ENCODE measurements around the gene NIT2.

NIT2 gene

DNA sequence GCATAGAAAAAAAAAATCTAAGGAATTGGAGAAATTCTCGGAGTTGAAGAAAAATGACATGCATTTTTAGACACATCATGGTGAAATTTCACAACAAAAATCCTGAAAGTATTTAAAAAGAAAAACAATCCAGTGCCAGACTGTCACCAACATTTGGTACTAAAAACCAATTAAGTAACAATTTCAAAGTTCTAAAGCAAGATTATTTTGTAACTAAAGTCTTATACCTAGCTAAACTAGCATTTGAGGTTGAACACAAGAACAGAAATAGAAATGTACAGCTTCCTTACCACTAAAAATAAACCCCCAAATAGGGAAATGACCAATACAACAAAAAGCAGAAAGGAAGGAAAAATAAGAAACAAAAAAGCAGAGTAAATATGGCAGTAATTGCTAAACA is 54.5 kb downstream of the NIT2 start:
- no peak overlapping the region for H3K4me3 ChIP-seq (ENCODE audit: low read length)
- TF ChIP-seq, protein P1, sequence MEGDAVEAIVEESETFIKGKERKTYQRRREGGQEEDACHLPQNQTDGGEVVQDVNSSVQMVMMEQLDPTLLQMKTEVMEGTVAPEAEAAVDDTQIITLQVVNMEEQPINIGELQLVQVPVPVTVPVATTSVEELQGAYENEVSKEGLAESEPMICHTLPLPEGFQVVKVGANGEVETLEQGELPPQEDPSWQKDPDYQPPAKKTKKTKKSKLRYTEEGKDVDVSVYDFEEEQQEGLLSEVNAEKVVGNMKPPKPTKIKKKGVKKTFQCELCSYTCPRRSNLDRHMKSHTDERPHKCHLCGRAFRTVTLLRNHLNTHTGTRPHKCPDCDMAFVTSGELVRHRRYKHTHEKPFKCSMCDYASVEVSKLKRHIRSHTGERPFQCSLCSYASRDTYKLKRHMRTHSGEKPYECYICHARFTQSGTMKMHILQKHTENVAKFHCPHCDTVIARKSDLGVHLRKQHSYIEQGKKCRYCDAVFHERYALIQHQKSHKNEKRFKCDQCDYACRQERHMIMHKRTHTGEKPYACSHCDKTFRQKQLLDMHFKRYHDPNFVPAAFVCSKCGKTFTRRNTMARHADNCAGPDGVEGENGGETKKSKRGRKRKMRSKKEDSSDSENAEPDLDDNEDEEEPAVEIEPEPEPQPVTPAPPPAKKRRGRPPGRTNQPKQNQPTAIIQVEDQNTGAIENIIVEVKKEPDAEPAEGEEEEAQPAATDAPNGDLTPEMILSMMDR (IDR thresholded peaks at IDR 0.05; ENCODE audit: insufficient read depth, low read depth, low read length, missing control alignments), result no peak
- no peak for DNase-seq (ENCODE audit: low read depth)

DNA sequence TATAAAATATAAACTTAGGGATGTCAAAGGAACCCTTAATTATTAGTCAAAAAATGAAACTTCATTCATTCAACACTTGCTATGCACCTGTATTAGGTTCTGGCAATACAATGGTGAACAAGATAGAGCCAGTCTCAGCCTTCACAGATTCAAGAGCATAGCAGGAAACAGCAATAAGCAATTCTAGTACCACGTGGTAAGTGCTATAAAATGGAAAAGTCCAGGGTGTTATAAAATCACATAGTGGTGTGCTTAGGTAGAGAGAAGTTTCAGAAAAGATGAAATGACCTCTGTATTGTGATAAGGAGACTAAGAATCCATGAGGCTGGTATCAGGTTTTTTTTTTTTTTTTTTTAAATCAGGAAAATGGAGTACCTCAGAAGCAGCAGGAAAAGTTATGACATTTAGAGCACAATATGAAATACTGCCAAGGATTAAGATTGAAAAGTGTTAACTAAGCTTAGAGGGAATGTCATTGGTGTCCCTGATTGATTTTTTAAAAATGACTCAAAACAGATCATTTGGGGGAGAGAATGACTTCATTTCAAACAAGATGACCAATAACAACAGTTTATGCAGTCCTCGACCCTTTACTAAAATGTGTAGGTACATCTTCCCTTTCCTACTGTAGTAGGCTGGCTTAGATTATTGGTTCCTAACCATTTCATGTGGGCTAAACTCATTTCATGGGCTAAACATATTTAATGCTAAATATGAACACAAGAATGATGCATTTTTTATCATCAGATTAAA is 61.3 kb downstream of the NIT2 start:
- no peak for DNase-seq (ENCODE audit: low read depth)
- H3K4me3 ChIP-seq (ENCODE audit: low read length), result no peak overlapping the region
- TF ChIP-seq, protein P1 (IDR thresholded peaks at IDR 0.05; ENCODE audit: insufficient read depth, low read depth, low read length, missing control alignments), result no peak

DNA sequence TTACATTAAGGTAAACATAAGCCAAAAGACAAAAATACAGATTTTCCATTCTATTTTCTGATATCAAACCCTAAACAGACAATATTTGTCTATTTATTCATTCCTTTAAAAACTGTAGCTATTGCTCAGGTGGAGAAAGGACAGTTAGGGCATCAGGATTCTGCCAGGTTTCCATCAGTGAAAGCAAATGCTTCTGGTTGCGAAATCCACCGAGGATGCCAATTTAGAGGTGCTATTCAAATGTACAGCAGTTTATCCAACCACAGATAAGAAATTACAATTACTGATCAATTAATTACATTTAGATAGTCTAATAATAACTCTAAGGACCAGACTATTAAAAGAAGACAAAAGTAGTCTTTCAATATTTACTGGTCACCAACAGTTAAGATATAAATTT is 62.4 kb downstream of the NIT2 start:
- H3K4me3 ChIP-seq (ENCODE audit: low read length), result no peak overlapping the region

DNA sequence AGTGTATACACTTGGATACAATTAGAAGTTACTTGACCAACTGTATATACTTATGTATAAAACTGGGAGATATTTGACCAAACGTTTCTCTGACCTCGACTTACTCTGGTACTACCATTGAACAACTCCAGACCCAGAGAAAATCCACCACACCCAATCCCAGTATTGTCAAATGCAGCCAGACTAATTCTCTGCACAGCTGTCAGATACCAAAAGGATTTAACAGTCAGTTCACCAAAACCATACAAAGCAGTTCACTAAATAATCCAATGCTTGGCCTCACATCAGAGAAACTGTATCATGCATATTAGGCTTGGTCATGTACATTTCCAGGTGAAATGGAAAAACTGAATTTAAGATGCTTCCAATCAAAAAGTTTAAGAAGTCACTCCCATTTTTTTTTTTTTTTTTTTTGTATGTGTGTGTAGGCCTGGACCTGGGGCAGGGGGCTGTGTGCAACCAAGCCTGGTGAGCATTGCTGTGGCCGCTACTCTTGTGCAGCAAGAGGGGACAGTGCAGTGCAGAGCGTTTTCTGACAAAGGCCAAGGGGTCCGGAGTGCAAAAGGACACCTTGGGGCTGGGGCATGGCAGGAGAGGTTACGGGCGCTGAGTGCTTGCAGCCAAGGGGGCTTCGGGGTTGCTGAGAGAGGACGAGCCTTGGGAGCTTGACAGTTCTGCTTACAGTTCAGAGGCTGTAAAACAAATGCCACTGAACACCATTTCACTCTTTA is 64.9 kb downstream of the NIT2 start:
- H3K4me3 ChIP-seq (ENCODE audit: low read length), result peak overlapping the region; percentile 93
- TF ChIP-seq, protein P1 (IDR thresholded peaks at IDR 0.05; ENCODE audit: insufficient read depth, low read depth, low read length, missing control alignments), result no peak
- no peak for DNase-seq (ENCODE audit: low read depth)

More for the DNA sequence above, 62.4 kb downstream of the NIT2 start:
- DNase-seq (ENCODE audit: low read depth), result peak; percentile 22
- TF ChIP-seq, protein P1 (IDR thresholded peaks at IDR 0.05; ENCODE audit: insufficient read depth, low read depth, low read length, missing control alignments), result no peak

DNA sequence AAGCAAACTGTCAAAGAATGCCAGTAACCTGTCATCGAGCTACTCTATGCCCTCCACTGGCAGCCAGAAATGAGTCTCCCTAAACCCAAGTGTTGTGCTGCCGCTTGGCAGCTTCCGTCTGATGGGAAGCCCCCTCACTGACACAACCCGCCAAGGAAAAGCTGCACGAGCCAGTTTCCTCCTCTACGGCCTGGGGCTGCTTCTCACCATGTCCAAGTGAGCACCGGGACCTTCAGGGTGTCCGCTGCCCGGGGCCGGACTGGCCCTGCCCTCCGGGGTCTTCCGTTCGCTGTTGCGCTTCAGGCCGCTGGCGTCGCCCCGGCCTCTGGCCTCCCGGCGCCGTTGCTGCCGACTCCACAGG is 65.8 kb downstream of the NIT2 start:
- TF ChIP-seq, protein P1 (IDR thresholded peaks at IDR 0.05; ENCODE audit: insufficient read depth, low read depth, low read length, missing control alignments), result no peak
- peak; percentile 29 for DNase-seq (ENCODE audit: low read depth)

DNA sequence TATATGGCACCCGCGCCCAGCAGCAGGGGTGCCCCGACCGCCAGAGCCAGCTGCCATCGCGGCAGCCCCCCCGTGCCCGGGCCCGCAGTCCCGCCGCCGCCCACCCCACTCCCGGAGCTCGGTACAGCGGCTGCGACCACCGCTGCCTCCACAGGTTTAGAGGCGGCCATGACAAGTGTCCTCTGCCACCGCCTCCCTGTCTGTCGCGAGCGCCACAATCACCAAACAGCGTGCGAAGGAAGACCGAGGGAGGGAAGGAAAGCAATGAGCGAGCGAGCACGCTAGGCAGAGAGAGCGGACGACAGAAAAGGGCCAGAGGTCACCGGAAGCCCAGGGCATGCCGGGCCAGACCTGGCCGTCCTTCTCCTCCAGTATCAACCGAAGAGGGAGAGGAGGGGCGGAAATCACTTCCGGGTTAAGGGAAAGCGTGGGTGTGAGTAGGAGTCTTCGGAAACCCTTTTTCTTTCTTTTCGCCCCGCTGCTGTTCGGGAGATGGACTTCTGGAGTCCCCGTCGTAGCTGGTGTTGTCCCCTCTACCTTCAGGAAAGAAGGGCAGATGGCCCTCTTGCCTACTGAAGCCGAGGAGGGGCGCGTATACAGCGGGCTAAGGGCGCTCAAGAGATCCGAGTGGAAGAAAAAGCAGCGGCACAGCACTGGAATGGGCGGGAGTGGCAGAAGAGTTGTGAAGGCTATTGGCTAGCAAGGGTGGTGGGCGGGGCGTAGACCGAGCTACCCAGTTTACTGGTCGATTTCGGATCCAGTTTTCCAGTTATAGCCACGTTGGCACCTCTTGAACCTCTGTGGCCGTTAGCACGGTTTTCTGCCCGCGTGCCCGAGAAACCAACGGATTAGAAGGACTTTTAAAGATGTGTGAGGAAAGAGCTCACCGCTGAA is 66.5 kb downstream of the NIT2 start, which contains the start of the genes LNP1 and TOMM70:
Gene LNP1 (plus strand): TSS at position 760 of the 894 bp plus-strand sequence. CDS start 28,191 bp downstream, outside the sequence.
Gene TOMM70 (minus strand): TSS at position 310 of the 894 bp plus-strand sequence. CDS start 140 bp downstream, at position 170.
- peak within 1 kb of the TSS; percentile 93 for H3K4me3 ChIP-seq (ENCODE audit: low read length)
- TF ChIP-seq, protein P1 (IDR thresholded peaks at IDR 0.05; ENCODE audit: insufficient read depth, low read depth, low read length, missing control alignments), result no peak
- DNase-seq (ENCODE audit: low read depth), result peak; percentile 97

More for the DNA sequence above, 65.8 kb downstream of the NIT2 start:
- peak overlapping the region; percentile 93 for H3K4me3 ChIP-seq (ENCODE audit: low read length)
